Astrocyte (in vitro differentiated cells and primary cell): Measurements from ENCODE around the gene OSBPL1A. TPM values are rescaled to one million over a fixed set of nuclear protein-coding genes. Genes with fewer than 3 reads are reported as not detected.

Experiments used
- DNase-seq: peaks from one replicate; pipeline ENCODE4 v3.0.0-alpha.2; 2010; ENCODE audit warnings: low read depth
- FAIRE-seq: peaks from 2 replicates; lab custom pipeline; 2011; peaks lifted over from hg19 to GRCh38; lab: Jason Lieb, UNC
- H2AFZ ChIP-seq: 2 replicates; pipeline ENCODE4 v1.6.0; 2012; ENCODE audit warnings: low read depth, low read length, inconsistent platforms
- H3K27ac ChIP-seq: 2 replicates; pipeline ENCODE4 v1.5.1; 2011; ENCODE audit warnings: low read depth, low read length, inconsistent platforms
- H3K27me3 ChIP-seq: 2 replicates; pipeline ENCODE4 v1.6.0; 2011; ENCODE audit warnings: low read length, inconsistent platforms; ENCODE audit not compliant: insufficient read depth
- H3K36me3 ChIP-seq: 2 replicates; pipeline ENCODE4 v1.5.1; 2011; ENCODE audit warnings: low read length, inconsistent platforms; ENCODE audit not compliant: insufficient read depth
- H3K4me1 ChIP-seq: 2 replicates; pipeline ENCODE4 v1.5.1; 2011; ENCODE audit warnings: low read length, inconsistent platforms; ENCODE audit not compliant: insufficient read depth
- H3K4me2 ChIP-seq: 2 replicates; pipeline ENCODE4 v1.6.0; 2012; ENCODE audit warnings: low read length, inconsistent platforms
- H3K4me3 ChIP-seq: 2 replicates; pipeline ENCODE4 v1.5.1; 2011; ENCODE audit warnings: low read depth, mild to moderate bottlenecking, low read length, inconsistent platforms; ENCODE audit not compliant: insufficient read depth
- H3K79me2 ChIP-seq: 2 replicates; pipeline ENCODE4 v1.6.0; 2012; ENCODE audit warnings: mild to moderate bottlenecking, low read length, inconsistent platforms; ENCODE audit not compliant: insufficient read depth
- H3K9ac ChIP-seq: 2 replicates; pipeline ENCODE4 v1.6.0; 2012; ENCODE audit warnings: mild to moderate bottlenecking, low read length, inconsistent platforms
- H3K9me3 ChIP-seq: 2 replicates; pipeline ENCODE4 v1.5.1; 2012; ENCODE audit warnings: low read depth, mild to moderate bottlenecking, low read length, inconsistent platforms; ENCODE audit not compliant: insufficient read depth
- H4K20me1 ChIP-seq: 2 replicates; pipeline ENCODE4 v1.6.0; 2012; ENCODE audit warnings: low read length, inconsistent platforms; ENCODE audit not compliant: insufficient read depth
- H3K27ac Mint-ChIP-seq: one replicate; pipeline ENCODE4 v1.8.0; 2021; ENCODE audit warnings: mild to moderate bottlenecking, mixed read lengths; ENCODE audit not compliant: unreplicated experiment
- H3K27me3 Mint-ChIP-seq: one replicate; pipeline ENCODE4 v1.8.0; 2021; ENCODE audit warnings: low read depth, mixed read lengths; ENCODE audit not compliant: unreplicated experiment
- H3K36me3 Mint-ChIP-seq: one replicate; pipeline ENCODE4 v1.8.0; 2021; ENCODE audit warnings: low read depth, mixed read lengths; ENCODE audit not compliant: unreplicated experiment
- H3K4me1 Mint-ChIP-seq: one replicate; pipeline ENCODE4 v1.8.0; 2021; ENCODE audit warnings: low read depth, mixed read lengths; ENCODE audit not compliant: unreplicated experiment
- H3K4me3 Mint-ChIP-seq: one replicate; pipeline ENCODE4 v1.8.0; 2021; ENCODE audit warnings: mild to moderate bottlenecking, moderate library complexity, mixed read lengths; ENCODE audit not compliant: unreplicated experiment
- H3K9me3 Mint-ChIP-seq: one replicate; pipeline ENCODE4 v1.8.0; 2021; ENCODE audit warnings: mild to moderate bottlenecking, mixed read lengths; ENCODE audit not compliant: unreplicated experiment
- CTCF ChIP-seq: IDR thresholded peaks from 2 replicates; pipeline ENCODE4 v1.5.1; 2011; ENCODE audit warnings: low read depth, mild to moderate bottlenecking, inconsistent platforms, low read length, moderate library complexity; ENCODE audit not compliant: insufficient read depth
- EZH2 ChIP-seq: IDR thresholded peaks from 2 replicates; pipeline ENCODE4 v1.6.1; 2012; ENCODE audit warnings: mild to moderate bottlenecking, low read length, inconsistent platforms; ENCODE audit not compliant: insufficient read depth
- total RNA-seq: library from RNA; stranded (reverse); gene quantifications from 2 replicates; pipeline ENCODE4 v1.2.1, GENCODE V29; 2021

The OSBPL1A gene
- total RNA-seq, 1 donor from 2014 or later: 27.7 TPM

- H4K20me1 ChIP-seq: no peaks in the 10 kb centered on the region
- no peaks in the 10 kb centered on the region for H3K9me3 ChIP-seq
- no peaks in the 10 kb centered on the region for H3K9me3 Mint-ChIP-seq
- TF ChIP-seq CTCF: no peak
- TF ChIP-seq EZH2: no peak
- H3K4me3 Mint-ChIP-seq: no peak overlapping the region
- peaks cover 3% of the 10 kb centered on the region for H3K4me1 ChIP-seq
- no peak overlapping the region for H3K9ac ChIP-seq
- no peak overlapping the region for H3K4me2 ChIP-seq
- H3K4me3 ChIP-seq: no peak overlapping the region
- peaks cover 15% of the 10 kb centered on the region for H3K79me2 ChIP-seq
- H3K27me3 Mint-ChIP-seq: no peaks in the 10 kb centered on the region
- DNase-seq: no peak
- FAIRE-seq: no peak
- H3K4me1 Mint-ChIP-seq: peaks cover 19% of the 10 kb centered on the region
- no peaks in the 10 kb centered on the region for H3K27me3 ChIP-seq
- H3K27ac Mint-ChIP-seq: no peak overlapping the region
- no peaks in the 10 kb centered on the region for H3K36me3 ChIP-seq
- H3K27ac ChIP-seq: no peak overlapping the region
- no peak overlapping the region for H2AFZ ChIP-seq
- H3K36me3 Mint-ChIP-seq: no peaks in the 10 kb centered on the region
Measured at GRCh38 chr18:24263050-24263449, 134.6 kb downstream of the OSBPL1A start.

- H3K27ac Mint-ChIP-seq: no peak overlapping the region
- no peak overlapping the region for H3K4me3 Mint-ChIP-seq
- no peaks in the 10 kb centered on the region for H3K27me3 Mint-ChIP-seq
Measured at GRCh38 chr18:24262087-24262486, 135.5 kb downstream of the OSBPL1A start.

More at GRCh38 chr18:24262087-24262486, 135.5 kb downstream of the OSBPL1A start:
- Histone ChIP-seq H3K9ac (no peak overlapping the region), H3K27me3 (no peaks in the 10 kb centered on the region), H3K9me3 (no peaks in the 10 kb centered on the region), H3K27ac (no peak overlapping the region), H4K20me1 (no peaks in the 10 kb centered on the region), H3K4me3 (no peak overlapping the region), H3K36me3 (no peaks in the 10 kb centered on the region), H3K79me2 (peaks cover 19% of the 10 kb centered on the region), H3K4me2 (no peak overlapping the region), H2AFZ (no peak overlapping the region), H3K4me1 (peaks cover 3% of the 10 kb centered on the region)
- no peak for TF ChIP-seq CTCF
- no peak for TF ChIP-seq EZH2
- Mint-ChIP-seq H3K9me3 (peaks cover 2% of the 10 kb centered on the region), H3K4me1 (peaks cover 19% of the 10 kb centered on the region), H3K36me3 (no peaks in the 10 kb centered on the region)
- FAIRE-seq (no peak), DNase-seq (peak; percentile 9)
